ENCODE results near the gene AGPS.
"Not testable (repeated sequence)": the region's sequence is repeated elsewhere in the genome, so short reads cannot be mapped to it uniquely, and the experiment has no call there.

The AGPS gene

GRCh38 chr2:177547772-177548171 is 155.2 kb downstream of the AGPS start:
- in situ Hi-C loops (cut with HindIII; ENCODE audit: low sequenced_read_pairs): no loop called here

DNA sequence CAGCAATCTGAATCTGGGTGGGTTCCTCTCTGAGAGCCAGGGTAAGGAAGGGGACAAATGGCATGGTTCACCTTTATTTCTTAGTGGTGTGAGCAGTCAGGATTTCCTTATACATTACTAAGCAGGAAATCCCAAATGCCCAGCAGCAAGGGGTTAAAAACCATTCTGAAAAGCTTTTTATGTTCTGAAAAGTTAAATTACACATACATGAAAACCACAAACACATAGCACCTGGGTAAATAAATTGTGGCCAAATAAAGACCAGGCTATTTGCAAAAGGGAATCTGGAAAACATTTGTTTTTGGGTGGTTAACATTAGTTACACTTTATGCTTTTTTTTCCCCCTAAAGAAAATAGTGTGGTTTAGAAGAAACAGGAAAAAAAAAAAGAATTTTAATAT is 156.1 kb downstream of the AGPS start:
- in situ Hi-C loops (cut with HindIII; ENCODE audit: low sequenced_read_pairs): no loop called here

GRCh38 chr2:177549171-177549570 is 156.6 kb downstream of the AGPS start:
- in situ Hi-C loops (cut with HindIII; ENCODE audit: low sequenced_read_pairs): no loop called here

DNA sequence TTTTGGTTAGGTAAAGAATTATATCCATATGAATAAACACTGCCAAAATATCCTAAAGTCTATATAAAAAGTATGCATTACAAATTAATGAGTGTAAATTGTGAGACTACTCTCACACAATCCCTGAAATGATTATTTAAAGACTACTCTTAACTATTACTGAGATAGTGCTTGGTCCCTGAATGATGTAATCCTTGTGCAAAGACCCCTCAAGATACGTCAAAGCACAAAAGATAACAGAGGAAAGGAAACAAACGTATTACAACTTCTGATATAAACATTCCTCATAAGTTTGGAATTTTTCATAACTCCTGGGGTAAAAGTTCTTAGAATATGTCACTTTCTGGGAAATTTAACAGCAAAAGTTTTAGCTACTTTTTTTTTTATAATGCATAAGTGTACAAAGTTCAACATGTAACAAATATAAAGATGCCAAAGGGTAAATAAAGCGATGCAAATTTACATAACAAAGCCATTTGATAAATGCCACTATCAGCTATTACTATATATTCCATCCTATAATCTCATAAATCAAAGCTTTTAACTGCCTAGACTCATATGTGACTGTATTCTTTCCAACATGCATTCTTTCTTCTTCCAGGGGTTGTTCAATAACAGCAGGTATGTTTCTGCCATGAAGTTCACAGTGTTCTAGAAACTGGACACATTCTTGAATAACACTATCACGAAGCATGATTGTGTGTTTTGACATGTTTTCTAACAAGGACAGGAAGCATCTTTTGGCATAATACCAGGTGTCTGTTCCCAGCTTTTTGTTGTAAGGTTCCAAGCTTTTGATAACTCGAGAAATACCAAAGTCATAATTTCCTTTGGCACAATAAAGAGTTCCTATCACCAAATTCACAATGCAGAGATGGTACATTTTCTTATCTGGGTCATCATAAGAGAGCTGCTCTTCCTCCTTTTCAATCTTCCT is 158.0 kb downstream of the AGPS start:
- in situ Hi-C loops (cut with HindIII; ENCODE audit: low sequenced_read_pairs): no loop called here

- in situ Hi-C loops (cut with HindIII; ENCODE audit: low sequenced_read_pairs): not testable (repeated sequence)
These were observed 158.8 kb downstream of the AGPS start for GRCh38 chr2:177551360-177551759.

DNA sequence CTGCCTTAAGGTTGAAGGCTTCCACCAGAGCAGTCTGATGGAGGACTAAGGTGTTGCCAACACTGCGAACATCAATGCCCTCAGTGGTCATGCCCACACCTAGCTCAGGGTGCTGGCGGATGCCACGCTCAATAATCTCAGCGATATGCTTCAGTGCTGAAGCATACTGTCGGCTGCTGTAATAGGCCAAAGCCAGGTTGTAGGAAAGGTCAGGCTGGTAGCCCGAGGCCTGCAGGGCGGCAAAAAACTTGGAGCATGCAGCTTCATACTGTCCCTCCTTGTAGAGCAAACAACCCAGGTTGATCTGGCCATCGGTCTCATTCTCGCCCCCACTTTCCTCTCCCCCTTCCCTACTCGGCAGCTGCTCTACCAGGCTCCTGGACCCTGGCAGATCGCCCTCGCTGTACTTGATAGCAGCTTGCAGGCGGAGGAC is 159.4 kb downstream of the AGPS start:
- in situ Hi-C loops (cut with HindIII; ENCODE audit: low sequenced_read_pairs): no loop called here

DNA sequence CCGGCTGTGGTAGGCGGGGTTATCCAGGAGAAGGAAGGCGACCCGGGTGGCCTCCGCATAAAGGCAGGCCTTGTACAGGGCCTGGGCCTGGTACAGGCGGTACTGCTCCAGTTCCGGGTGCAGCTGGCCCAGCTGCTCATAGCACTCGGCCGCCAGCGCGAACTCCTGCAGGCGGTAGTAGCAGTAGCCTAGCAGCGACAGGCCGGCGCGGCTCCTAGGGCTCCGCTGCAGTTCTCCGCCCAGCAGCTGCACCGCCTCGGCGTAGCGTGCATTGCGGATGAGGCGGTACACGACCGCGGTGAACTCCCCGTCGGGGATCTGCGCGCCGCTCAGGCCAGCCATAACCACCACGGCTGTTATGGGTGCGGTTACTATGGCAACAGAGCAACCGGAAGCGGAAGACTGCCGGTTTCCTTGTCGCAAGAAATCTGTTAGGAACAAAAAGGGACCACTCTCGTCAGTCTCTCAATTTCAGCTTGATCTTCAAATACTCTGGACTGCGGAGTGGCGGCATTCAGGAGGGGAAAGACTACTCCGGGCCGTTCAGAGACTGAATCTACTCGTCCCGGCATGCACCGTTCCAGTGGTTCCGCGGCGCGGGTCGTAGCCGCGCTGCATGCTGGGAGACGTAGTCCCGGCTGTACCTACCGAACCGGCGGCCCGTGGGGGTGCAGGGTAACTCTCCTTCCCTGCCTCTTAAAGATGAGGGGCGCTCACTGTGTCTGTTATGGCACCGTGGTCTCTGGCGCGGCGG is 160.0 kb downstream of the AGPS start:
- in situ Hi-C loops (cut with HindIII; ENCODE audit: low sequenced_read_pairs): no loop called here

DNA sequence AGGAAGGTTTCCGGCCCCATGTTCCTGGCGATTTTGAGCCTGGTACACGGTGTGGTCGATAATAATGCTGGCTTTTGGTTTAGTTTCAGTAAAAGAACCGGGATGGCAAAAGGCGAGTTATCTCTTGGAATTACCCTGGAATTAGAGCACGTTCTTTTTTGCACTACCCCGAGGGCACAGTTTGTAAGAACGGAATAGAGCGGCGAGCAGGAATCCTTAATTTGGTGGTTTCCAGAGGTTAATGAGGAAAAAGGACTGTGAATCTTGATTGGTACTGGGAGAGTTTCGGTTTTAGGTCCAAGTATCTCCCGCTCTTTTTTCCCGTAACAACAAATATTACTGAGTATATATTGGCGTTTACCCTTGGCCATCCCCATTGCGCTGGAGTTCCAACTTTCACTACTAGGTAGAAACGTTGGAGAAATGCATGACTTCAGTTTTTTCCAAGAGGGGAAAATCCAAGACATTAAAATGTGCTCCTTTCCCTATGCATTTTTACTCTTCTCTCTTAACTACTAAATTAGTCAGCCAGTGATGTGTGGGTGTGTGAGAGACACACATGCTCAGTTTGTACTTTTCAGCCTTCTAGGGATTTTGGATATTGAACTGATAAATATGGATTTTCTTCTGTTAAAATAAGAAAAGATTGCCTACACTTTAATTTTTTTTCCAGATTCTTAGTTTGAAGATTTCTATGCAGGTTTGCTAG is 160.8 kb downstream of the AGPS start:
- in situ Hi-C loops (cut with HindIII; ENCODE audit: low sequenced_read_pairs): no loop called here

- in situ Hi-C loops (cut with HindIII; ENCODE audit: low sequenced_read_pairs): no loop called here
These were observed 161.8 kb downstream of the AGPS start for GRCh38 chr2:177554365-177554764.

DNA sequence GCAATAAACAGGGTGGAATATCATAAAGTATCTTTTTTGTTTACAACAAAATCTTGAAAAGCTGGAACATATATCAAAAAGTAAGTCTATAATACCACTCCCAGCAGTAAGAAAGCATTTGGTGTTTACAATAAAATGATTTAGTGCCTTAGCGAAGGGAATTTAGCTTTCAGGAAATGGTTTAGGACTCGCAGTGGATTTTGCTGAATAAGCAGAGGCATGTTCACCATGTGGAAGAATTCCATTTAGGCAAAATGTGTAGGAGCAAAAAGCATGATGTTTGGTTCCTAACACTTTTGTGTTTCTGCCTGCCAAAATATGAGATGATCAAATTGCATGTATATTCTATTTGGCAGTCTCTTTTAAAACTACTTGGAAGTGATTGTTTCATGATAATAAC is 163.6 kb downstream of the AGPS start:
- in situ Hi-C loops (cut with HindIII; ENCODE audit: low sequenced_read_pairs): no loop called here

DNA sequence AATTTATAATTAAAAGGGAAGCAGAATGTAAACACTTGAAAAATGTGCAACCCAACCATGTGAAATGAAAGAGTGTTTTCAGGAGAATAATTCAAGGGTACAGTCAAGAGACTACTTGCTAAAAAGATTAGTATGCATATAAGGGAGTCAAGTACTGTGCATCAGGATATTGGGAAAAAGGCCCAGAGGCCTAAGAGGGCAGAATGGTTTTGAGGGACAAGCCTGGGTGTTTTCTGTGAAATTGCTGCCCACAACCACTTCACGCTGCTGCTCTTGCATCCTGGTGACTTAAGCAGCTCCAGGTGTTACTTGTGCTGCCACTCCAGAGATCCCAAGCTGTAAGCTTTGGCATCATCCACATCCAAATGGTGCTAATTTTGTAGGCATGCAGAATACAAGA is 165.2 kb downstream of the AGPS start:
- in situ Hi-C loops (cut with HindIII; ENCODE audit: low sequenced_read_pairs): no loop called here

GRCh38 chr2:177559638-177560037 is 167.1 kb downstream of the AGPS start:
- in situ Hi-C loops (cut with HindIII; ENCODE audit: low sequenced_read_pairs): no loop called here

DNA sequence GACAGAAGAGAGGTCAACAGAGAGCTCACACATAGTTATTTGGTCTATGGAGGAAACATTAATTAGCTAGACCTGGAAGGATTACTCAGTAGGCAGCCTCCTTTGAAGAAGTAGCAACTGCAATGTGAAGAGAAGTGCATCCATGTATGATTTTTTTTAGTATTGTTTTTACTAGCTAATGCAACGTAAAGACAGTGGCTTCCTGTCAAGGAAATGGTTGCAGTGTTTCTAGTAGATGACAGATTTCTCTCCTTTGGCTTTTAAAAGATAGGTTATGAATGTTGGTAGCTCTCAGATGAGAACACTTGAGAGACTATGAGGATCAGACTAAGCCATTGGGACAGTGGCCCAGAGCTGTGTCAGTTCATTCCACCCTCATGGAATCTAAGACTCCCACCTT is 175.8 kb downstream of the AGPS start:
- in situ Hi-C loops (cut with HindIII; ENCODE audit: low sequenced_read_pairs): no loop called here

DNA sequence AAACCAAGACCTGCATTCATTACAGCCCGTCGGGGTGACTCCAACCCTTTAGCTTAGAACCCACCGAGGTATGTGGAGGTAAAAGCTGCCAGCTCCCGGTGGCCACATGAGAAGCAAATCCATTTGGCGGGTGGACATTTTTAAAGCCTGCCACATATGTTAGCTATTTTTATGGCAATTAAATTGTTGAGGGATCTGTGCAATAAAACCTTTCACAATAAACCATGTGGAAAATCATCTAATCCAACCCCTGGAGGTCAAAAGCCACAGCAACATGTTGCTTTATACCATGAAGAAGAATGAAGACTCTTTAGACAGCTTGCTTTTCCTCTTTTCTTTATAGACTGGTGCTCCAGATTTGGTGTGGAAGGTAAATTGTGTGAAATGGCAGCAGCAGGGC is 176.3 kb downstream of the AGPS start:
- in situ Hi-C loops (cut with HindIII; ENCODE audit: low sequenced_read_pairs): no loop called here

- in situ Hi-C loops (cut with HindIII; ENCODE audit: low sequenced_read_pairs): no loop called here
These were observed 179.7 kb downstream of the AGPS start for GRCh38 chr2:177572236-177572671.

DNA sequence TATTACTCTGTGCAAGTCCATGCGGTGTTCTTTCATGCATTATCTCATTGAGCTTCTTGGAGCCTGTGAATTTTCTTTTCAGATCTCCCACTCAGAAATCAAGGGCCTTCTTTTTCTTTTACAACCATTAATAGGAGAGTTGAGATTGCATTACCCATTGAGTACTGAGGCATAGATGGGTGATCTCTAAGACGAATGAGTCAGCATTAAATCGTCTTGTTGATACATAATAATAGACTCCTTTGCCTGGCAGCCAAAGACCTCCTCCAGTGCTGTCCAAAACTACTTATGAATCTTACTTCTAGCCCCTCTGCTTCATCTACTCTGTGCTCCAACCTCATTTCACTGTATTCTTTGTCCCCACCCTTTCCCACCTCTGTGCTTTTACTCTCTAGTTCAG is 180.5 kb downstream of the AGPS start:
- in situ Hi-C loops (cut with HindIII; ENCODE audit: low sequenced_read_pairs): no loop called here

- in situ Hi-C loops (cut with HindIII; ENCODE audit: low sequenced_read_pairs): no loop called here
These were observed 181.8 kb downstream of the AGPS start for GRCh38 chr2:177574356-177574755.

- in situ Hi-C loops (cut with HindIII; ENCODE audit: low sequenced_read_pairs): no loop called here
These were observed 182.8 kb downstream of the AGPS start for GRCh38 chr2:177575358-177575757.

DNA sequence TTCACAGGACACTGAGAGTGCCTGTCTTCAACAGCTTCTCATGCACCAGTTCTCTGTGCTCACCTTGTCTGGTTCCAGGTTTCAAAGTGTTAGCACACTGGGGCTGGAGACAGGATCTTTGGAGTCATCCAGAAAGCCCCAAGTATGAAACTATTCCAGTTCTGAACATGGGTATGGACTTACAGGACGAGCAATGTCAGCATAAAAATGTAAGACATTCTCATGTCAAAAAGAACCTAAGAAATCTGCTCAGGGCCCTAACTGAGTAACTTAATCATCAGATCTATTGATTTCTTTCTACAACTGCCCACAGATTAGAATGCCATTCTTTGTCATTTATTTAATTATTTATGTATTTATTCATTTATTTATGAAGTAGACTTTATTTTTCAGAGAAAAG is 184.5 kb downstream of the AGPS start:
- in situ Hi-C loops (cut with HindIII; ENCODE audit: low sequenced_read_pairs): no loop called here

DNA sequence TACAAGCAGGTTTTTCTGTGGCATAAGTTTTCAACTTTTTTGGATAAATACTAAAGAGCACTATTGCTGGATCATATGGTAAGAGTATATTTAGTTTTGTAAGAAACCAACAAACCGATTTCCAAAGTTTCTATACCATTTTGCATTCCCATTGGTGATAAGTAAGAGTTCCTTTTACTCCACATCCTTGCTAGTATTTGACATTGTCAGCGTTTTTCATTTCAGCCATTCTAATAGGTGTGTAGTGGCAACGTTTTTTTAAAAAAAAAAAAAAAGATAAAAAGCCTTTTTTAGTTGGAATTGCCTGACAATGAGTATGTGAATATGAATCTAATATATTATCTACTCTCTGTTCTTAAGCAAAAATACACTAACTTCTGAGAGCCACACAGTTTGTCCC is 185.9 kb downstream of the AGPS start:
- in situ Hi-C loops (cut with HindIII; ENCODE audit: low sequenced_read_pairs): no loop called here

- in situ Hi-C loops (cut with HindIII; ENCODE audit: low sequenced_read_pairs): no loop called here
These were observed 187.0 kb downstream of the AGPS start for GRCh38 chr2:177579486-177580036.

Data from DLD1 (cell line).